ENCODE data around the gene RPP40.

GRCh38 chr6:5006222-5006621 is 2.4 kb upstream of the RPP40 start:
- TF ChIP-seq POLR2A (IDR thresholded peaks at IDR 0.05) (no peak), CTCF (IDR thresholded peaks at IDR 0.05 in 4 of 5, conservative IDR thresholded peaks at IDR 0.05 in 1 of 5) (no peak)

All from gastrocnemius medialis (tissue), 4 donors.